ENCODE results near the gene GOT2. TPM values are rescaled to one million over a fixed set of nuclear protein-coding genes. Genes with fewer than 3 reads are reported as not detected.

Gene GOT2
- total and polyA plus RNA-seq, 2 of the 8 experiments (the other 6 are each of a cell fraction or from before 2014, with no cell fraction given) = 62.9 to 223 TPM

DNA sequence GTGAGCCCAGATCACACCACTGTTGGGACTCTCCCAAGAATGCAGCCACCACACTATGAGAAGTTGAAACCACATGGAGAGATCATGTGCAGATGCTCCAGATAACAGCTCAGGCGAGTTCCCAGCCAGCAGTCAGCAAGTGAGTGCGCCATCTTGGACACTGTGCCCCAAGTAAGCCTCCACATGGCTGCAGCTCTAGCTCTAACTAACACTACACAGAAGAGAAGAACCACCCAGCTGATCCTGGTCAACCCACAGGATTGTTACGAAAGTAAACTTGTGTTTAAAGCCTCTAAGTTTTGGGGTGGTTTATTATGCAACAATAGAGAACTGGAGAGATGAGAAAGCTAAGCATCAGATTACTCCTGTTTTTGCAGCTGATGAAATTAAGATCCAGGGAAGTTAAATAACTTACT is 75.3 kb downstream of the GOT2 start:
- Histone ChIP-seq H3K9me3 (ENCODE audit: insufficient read depth in 2 of 2, low read depth in 1 of 2, low read length in 1 of 2) (no peaks in the 10 kb centered on the region), H3K4me1 (replicated peaks in 1 of 4; ENCODE audit: control insufficient read depth in 3 of 4, insufficient read depth in 4 of 4, low read length in 3 of 4) (no peaks in the 10 kb centered on the region), H3K18ac (ENCODE audit: extremely low read depth, low read length) (no peak overlapping the region), H3K4me3 (ENCODE audit: extremely low read depth in 1 of 4, insufficient read depth in 2 of 4, low read depth in 3 of 4, low read length in 4 of 4) (no peak overlapping the region), H3K27me3 (replicated peaks in 1 of 4; ENCODE audit: control insufficient read depth in 3 of 4, extremely low read depth in 1 of 4, insufficient read depth in 3 of 4, low read length in 3 of 4) (no peaks in the 10 kb centered on the region), H2BK5ac (ENCODE audit: low read depth, low read length) (no peak overlapping the region), H2BK12ac (ENCODE audit: low read depth, low read length) (no peak overlapping the region), H3K14ac (ENCODE audit: insufficient read length) (no peak overlapping the region), H3K36me3 (ENCODE audit: control insufficient read depth in 2 of 4, insufficient read depth in 4 of 4, low read length in 3 of 4) (no peaks in the 10 kb centered on the region), H2BK120ac (replicated peaks; ENCODE audit: low read depth, low read length) (no peak overlapping the region), H3K9ac (replicated peaks in 1 of 4; ENCODE audit: extremely low read depth in 1 of 4, low read depth in 3 of 4, low read length in 3 of 4) (no peak overlapping the region), H4K20me1 (replicated peaks in 1 of 2; ENCODE audit: control insufficient read depth in 1 of 2, insufficient read depth in 2 of 2, low read length in 2 of 2) (no peaks in the 10 kb centered on the region), H4K91ac (replicated peaks; ENCODE audit: insufficient read length, low read length) (no peak overlapping the region), H3K23me2 (ENCODE audit: low read depth, low read length) (no peaks in the 10 kb centered on the region), H3K23ac (ENCODE audit: insufficient read length) (no peak overlapping the region), H4K5ac (ENCODE audit: insufficient read length, low read depth, low read length) (no peak overlapping the region), H2AK5ac (ENCODE audit: low read depth, low read length) (no peak overlapping the region), H2BK20ac (ENCODE audit: low read length) (no peak overlapping the region), H3K27ac (ENCODE audit: low read depth, low read length) (no peak overlapping the region), H2BK15ac (ENCODE audit: low read length) (no peak overlapping the region), H4K8ac (ENCODE audit: extremely low read depth, insufficient read depth, low read length) (no peak overlapping the region), H3K4me2 (ENCODE audit: insufficient read depth in 1 of 2, low read depth in 2 of 2, low read length in 2 of 2) (no peak overlapping the region), H2AFZ (ENCODE audit: low read length) (no peak overlapping the region), H3K79me2 (ENCODE audit: control insufficient read depth in 1 of 2, insufficient read depth in 2 of 2, low read length in 2 of 2) (no peaks in the 10 kb centered on the region), H3K4ac (replicated peaks; ENCODE audit: insufficient read length, low read depth, low read length) (no peak overlapping the region), H3K56ac (replicated peaks; ENCODE audit: insufficient read length, low read depth, low read length) (no peak overlapping the region), H3K79me1 (ENCODE audit: low read depth, low read length) (no peaks in the 10 kb centered on the region)
- DNase-seq (ENCODE audit: low read depth in 1 of 2, low spot score in 2 of 2) (no peak), FAIRE-seq (no peak)
- WGBS, 2 experiments (ENCODE audit: extremely low coverage in 1 of 2, insufficient coverage in 1 of 2, insufficient read length in 1 of 2, insufficient replicate concordance in 2 of 2, low coverage in 1 of 2, low lambda C conversion rate in 2 of 2, missing lambda C conversion rate in 1 of 2) = 82% methylated on average over 3 of the region's 3 CpGs; no CpG with 5 or more reads in 1 of the 2 experiments
- POLR2A ChIA-PET (ENCODE audit: partially characterized antibody) = interaction anchor here (0.6 to 1.5 kb wide), 6 partner anchors 9 to 90 kb away, joined by 3 to 4 read pairs (median 3); no protein-coding TSS in a partner anchor
- CTCF ChIA-PET (ENCODE audit: partially characterized antibody) = interaction anchor here (0.6 to 1.9 kb wide), 8 partner anchors 9 to 509 kb away, joined by 3 to 6 read pairs (median 3); no protein-coding TSS in a partner anchor
- TF ChIP-seq SIRT6 (IDR thresholded peaks at IDR 0.05; ENCODE audit: low read length) = no peak
- no peak for TF ChIP-seq TBP (IDR thresholded peaks at IDR 0.05; ENCODE audit: low read depth, low read length)
- TF ChIP-seq HDAC6 (IDR thresholded peaks at IDR 0.05; ENCODE audit: low read depth, low read length) = no peak
- TF ChIP-seq, protein P1, sequence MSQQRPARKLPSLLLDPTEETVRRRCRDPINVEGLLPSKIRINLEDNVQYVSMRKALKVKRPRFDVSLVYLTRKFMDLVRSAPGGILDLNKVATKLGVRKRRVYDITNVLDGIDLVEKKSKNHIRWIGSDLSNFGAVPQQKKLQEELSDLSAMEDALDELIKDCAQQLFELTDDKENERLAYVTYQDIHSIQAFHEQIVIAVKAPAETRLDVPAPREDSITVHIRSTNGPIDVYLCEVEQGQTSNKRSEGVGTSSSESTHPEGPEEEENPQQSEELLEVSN (IDR thresholded peaks at IDR 0.05) = no peak
- TF ChIP-seq TEAD4 (IDR thresholded peaks at IDR 0.05; ENCODE audit: low read depth, low read length) = no peak
- TF ChIP-seq HDAC2 (IDR thresholded peaks at IDR 0.05; ENCODE audit: borderline replicate concordance in 1 of 2, low read depth in 2 of 2, low read length in 2 of 2) = no peak
- TF ChIP-seq CREB1 (IDR thresholded peaks at IDR 0.05) = no peak
- TF ChIP-seq TCF12 (IDR thresholded peaks at IDR 0.05; ENCODE audit: low read depth, low read length) = no peak
- TF ChIP-seq CEBPB (IDR thresholded peaks at IDR 0.05; ENCODE audit: low read depth, low read length) = no peak
- no peak for TF ChIP-seq ASH2L (IDR thresholded peaks at IDR 0.05; ENCODE audit: low read length)
- TF ChIP-seq CHD1 (IDR thresholded peaks at IDR 0.05; ENCODE audit: low read depth, low read length) = no peak
- no peak for TF ChIP-seq YY1 (IDR thresholded peaks at IDR 0.05; ENCODE audit: low read depth, low read length)
- TF ChIP-seq GTF2F1 (IDR thresholded peaks at IDR 0.05; ENCODE audit: borderline replicate concordance, low read depth, low read length) = no peak
- no peak for TF ChIP-seq TAF7 (optimal IDR thresholded peaks at IDR 0.05; ENCODE audit: borderline replicate concordance, low read depth, low read length)
- no peak for TF ChIP-seq BACH1 (IDR thresholded peaks at IDR 0.05; ENCODE audit: low read length)
